AG09319 (cell line): ENCODE measurements around the gene ZNF668.

Experiments used
- DNase-seq: peaks from one replicate; pipeline ENCODE4 v3.0.0-alpha.2; 2010; ENCODE audit warnings: low read depth; ENCODE audit errors: extremely low read depth
- CTCF ChIP-seq: IDR thresholded peaks from 2 replicates; pipeline ENCODE4 v1.5.1; 2011; ENCODE audit warnings: low read depth, mild to moderate bottlenecking, inconsistent platforms, low read length, moderate library complexity

The ZNF668 gene

GRCh38 chr16:31087481-31087880, 13.4 kb upstream of the ZNF668 start:
- no peak for TF ChIP-seq CTCF
- DNase-seq = no peak

- no peak for TF ChIP-seq CTCF
- DNase-seq = no peak
Observed at GRCh38 chr16:31086629-31086906, 12.5 kb upstream of the ZNF668 start.

- no peak for DNase-seq
- TF ChIP-seq CTCF = no peak
Observed at GRCh38 chr16:31085873-31086628, 12.0 kb upstream of the ZNF668 start.

- no peak for DNase-seq
- TF ChIP-seq CTCF = no peak
Observed at GRCh38 chr16:31085411-31085810, 11.4 kb upstream of the ZNF668 start.

- no peak for DNase-seq
- no peak for TF ChIP-seq CTCF
Observed at GRCh38 chr16:31084584-31085302, 10.7 kb upstream of the ZNF668 start.

GRCh38 chr16:31083981-31084380, 9.9 kb upstream of the ZNF668 start:
- DNase-seq = no peak
- no peak for TF ChIP-seq CTCF

- no peak for DNase-seq
- TF ChIP-seq CTCF = no peak
Observed at GRCh38 chr16:31083556-31083955, 9.5 kb upstream of the ZNF668 start.
